Transverse colon (tissue), 4 donors: Measurements from ENCODE around the gene CTDP1. TPM values are rescaled to one million over a fixed set of nuclear protein-coding genes. Genes with fewer than 3 reads are reported as not detected.
A peak's percentile ranks its signal among the peaks of the same experiment; 100 is the strongest.

Source experiments
- DNase-seq: peaks from one replicate; pipeline ENCODE4 v3.0.0-alpha.2; 2019
- H3K27ac ChIP-seq, 4 donors: fragments of 200-600 bp; sonication (generic); 2 replicates each; pipeline ENCODE4 v1.5.1; 2016 to 2018; ENCODE audit warnings: inconsistent platforms in 4 of 4
- H3K27me3 ChIP-seq: fragments of 200-600 bp; sonication (generic); 2 replicates; pipeline ENCODE4 v1.5.1; 2017; ENCODE audit warnings: inconsistent platforms
- H3K36me3 ChIP-seq, 4 donors: fragments of 200-600 bp; sonication (generic); 2 replicates each; pipeline ENCODE4 v1.5.1; 2017 to 2019; ENCODE audit warnings: inconsistent platforms in 4 of 4
- H3K4me1 ChIP-seq, 4 donors: fragments of 200-600 bp; sonication (generic); 2 replicates each; pipeline ENCODE4 v1.5.1; 2017 to 2020; ENCODE audit warnings: inconsistent platforms in 4 of 4
- H3K4me3 ChIP-seq, 4 donors: fragments of 200-600 bp; sonication (generic); 1 replicate in 1 of 4; 2 replicates in 3 of 4; pipeline versions ENCODE4 v1.5.1 to v1.6.1; 2017 to 2019; ENCODE audit warnings: inconsistent platforms in 4 of 4
- H3K9me3 ChIP-seq, 2 donors: fragments of 200-600 bp; sonication (generic); 2 replicates each; pipeline ENCODE4 v1.5.1; 2017 to 2019; ENCODE audit warnings: inconsistent platforms in 2 of 2
- CTCF ChIP-seq, 5 experiments: fragments of 200-600 bp in 3 of 5; fragments of 450-650 bp in 2 of 5; sonication (generic) in 3 of 5; IDR thresholded peaks; 1 replicate in 2 of 5; 2 replicates in 3 of 5; pipeline ENCODE4 v1.5.1; 2016 to 2017; ENCODE audit warnings: antibody characterized with exemption in 5 of 5, inconsistent platforms in 3 of 5, mild to moderate bottlenecking in 2 of 5, moderate library complexity in 1 of 5
- EP300 ChIP-seq: sonication (generic); formaldehyde crosslinking; IDR thresholded peaks from one replicate; pipeline ENCODE4 v1.6.1; 2017; ENCODE audit warnings: antibody characterized with exemption, low read depth
- POLR2A ChIP-seq: fragments of 450-650 bp; IDR thresholded peaks from one replicate; pipeline ENCODE4 v1.6.1; 2016; ENCODE audit warnings: antibody characterized with exemption, mild to moderate bottlenecking, moderate library complexity
- POLR2AphosphoS5 ChIP-seq, 3 donors: sonication (generic); formaldehyde crosslinking; IDR thresholded peaks; one replicate each; pipeline ENCODE4 v1.6.1; 2016; ENCODE audit warnings: antibody characterized with exemption in 3 of 3
- WGBS, 2 donors: methylation state at CpG; one replicate each; pipeline ENCODE4 v1.1.5; 2018; ENCODE audit warnings: low coverage in 1 of 2; 5-methylcytosine and 5-hydroxymethylcytosine counted together
- in situ Hi-C, 4 donors: fragments of 200-750 bp; cut with MboI; loops; one replicate each; pipeline versions ENCODE4 v1.15.0 to v1.15.1; 2017; ENCODE audit warnings: low sequenced_read_pairs in 3 of 4, low pct_ligation_motif_present in 1 of 4, low pct_unique_long_range_greater_than_20kb in 1 of 4
- intact Hi-C: fragments of 100-400 bp; cut with DNase I; formaldehyde crosslinking; loops from one replicate; pipeline ENCODE4 v1.15.1; 2023; ENCODE audit warnings: low total_unique reads
- total RNA-seq, 4 donors: library from RNA; depleted of rRNA; stranded (reverse); fragments of >200 nt; gene quantifications; one replicate each; pipeline ENCODE4 v1.1.0, GENCODE V29; 2016

The CTDP1 gene
- total RNA-seq, 4 donors from 2014 or later, result 30.6 to 120 (median 49.3) TPM

GRCh38 chr18:79763407-79763806, 83.8 kb downstream of the CTDP1 start:
- TF ChIP-seq POLR2A (no peak), EP300 (no peak), POLR2AphosphoS5 (IDR thresholded peaks at IDR 0.05) (no peak), CTCF (IDR thresholded peaks at IDR 0.05) (no peak)
- no peak overlapping the region for H3K4me3 ChIP-seq
- H3K27ac ChIP-seq, result no peak overlapping the region
- intact Hi-C loops, result loop anchor here (5.0 kb wide), 1 partner anchor 224 kb away; the partner anchor contains the start of gene TXNL4A
- no peaks in the 10 kb centered on the region for H3K4me1 ChIP-seq
- no peaks in the 10 kb centered on the region for H3K9me3 ChIP-seq
- in situ Hi-C loops, result no loop called here
- no peaks in the 10 kb centered on the region for H3K27me3 ChIP-seq
- no peaks in the 10 kb centered on the region for H3K36me3 ChIP-seq
- peak; percentile 0 for DNase-seq

- in situ Hi-C loops, result no loop called here
- DNase-seq, result peak; percentile 0
Observed at GRCh38 chr18:79764131-79764530, 84.5 kb downstream of the CTDP1 start.

GRCh38 chr18:79765491-79766245, 86.1 kb downstream of the CTDP1 start:
- Histone ChIP-seq H3K36me3 (no peaks in the 10 kb centered on the region), H3K4me3 (no peak overlapping the region), H3K27me3 (no peaks in the 10 kb centered on the region), H3K27ac (no peak overlapping the region), H3K9me3 (no peaks in the 10 kb centered on the region), H3K4me1 (no peaks in the 10 kb centered on the region)
- TF ChIP-seq POLR2AphosphoS5 (IDR thresholded peaks at IDR 0.05), result no peak
- no peak for TF ChIP-seq POLR2A
- TF ChIP-seq CTCF (IDR thresholded peaks at IDR 0.05), result no peak
- no peak for TF ChIP-seq EP300
- DNase-seq, result peak; percentile 3
- intact Hi-C loops (no loop called here), in situ Hi-C loops (no loop called here)
- 67 to 70% methylated on average over 6 to 14 of the region's 14 CpGs for WGBS, 2 donors

More at GRCh38 chr18:79764131-79764530, 84.5 kb downstream of the CTDP1 start:
- Histone ChIP-seq H3K27ac (no peak overlapping the region), H3K9me3 (no peaks in the 10 kb centered on the region), H3K27me3 (no peaks in the 10 kb centered on the region), H3K4me3 (no peak overlapping the region), H3K36me3 (no peaks in the 10 kb centered on the region), H3K4me1 (no peaks in the 10 kb centered on the region)
- WGBS, 2 donors, result 100% methylated on average over 1 of the region's 6 CpGs; no CpG with 5 or more reads in 1 of the 2 donors
- TF ChIP-seq POLR2AphosphoS5 (IDR thresholded peaks at IDR 0.05), result no peak
- no peak for TF ChIP-seq EP300
- TF ChIP-seq POLR2A, result no peak
- TF ChIP-seq CTCF (IDR thresholded peaks at IDR 0.05), result no peak
- intact Hi-C loops, result loop anchor here (5.0 kb wide), 1 partner anchor 223 kb away; the partner anchor contains the start of gene TXNL4A

- Histone ChIP-seq H3K9me3 (no peaks in the 10 kb centered on the region), H3K27ac (no peak overlapping the region), H3K4me3 (no peak overlapping the region), H3K27me3 (no peaks in the 10 kb centered on the region), H3K36me3 (no peaks in the 10 kb centered on the region), H3K4me1 (no peaks in the 10 kb centered on the region)
- in situ Hi-C loops (no loop called here), intact Hi-C loops (no loop called here)
- WGBS, 2 donors, result 61 to 78% methylated on average over 15 to 16 of the region's 16 CpGs
- no peak for DNase-seq
- TF ChIP-seq CTCF (IDR thresholded peaks at IDR 0.05), result no peak
- no peak for TF ChIP-seq POLR2A
- TF ChIP-seq POLR2AphosphoS5 (IDR thresholded peaks at IDR 0.05), result no peak
- TF ChIP-seq EP300, result no peak
Observed at GRCh38 chr18:79766308-79766707, 86.7 kb downstream of the CTDP1 start.
